HuH-7 (cell line): ENCODE data around the gene DNAI1.

Experiments used
- DNase-seq: peaks from one replicate; pipeline ENCODE4 v3.0.0; 2011; ENCODE audit warnings: low spot score

DNAI1 gene

DNA sequence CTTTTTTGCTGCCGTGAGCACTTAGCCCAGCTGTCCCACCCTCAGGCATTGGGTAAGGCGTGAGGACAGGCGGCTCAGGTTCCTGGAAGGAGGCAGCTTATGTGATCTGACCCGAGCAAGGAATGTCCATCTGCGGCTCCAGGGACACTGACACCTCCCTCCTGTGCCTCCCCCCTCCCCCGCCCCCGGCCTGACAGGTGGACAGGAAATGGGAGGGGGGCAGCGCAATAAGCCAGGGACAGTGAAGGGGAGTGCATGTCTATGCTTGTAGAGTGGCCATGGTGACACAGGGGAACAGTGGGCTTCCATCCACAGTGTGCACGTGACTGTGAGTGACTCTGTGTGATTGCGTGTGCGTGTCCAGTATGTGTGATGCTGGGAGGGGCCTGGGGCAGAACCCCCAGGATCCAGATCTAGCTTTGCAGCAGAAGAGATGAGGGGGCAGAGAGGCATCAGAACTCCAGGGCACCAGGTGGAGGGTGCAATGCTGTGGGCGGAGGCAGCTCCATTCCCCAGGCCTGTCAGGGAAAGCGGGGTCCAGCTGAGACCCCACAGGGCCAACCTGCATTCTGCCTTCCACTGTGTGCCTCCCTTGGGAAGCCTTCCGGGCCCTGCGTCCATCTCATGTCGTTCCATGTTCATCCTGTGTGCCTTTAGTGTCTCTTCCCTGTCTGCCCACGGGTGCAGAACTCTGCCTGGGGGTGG lies 100.5 kb downstream of the DNAI1 start:
- DNase-seq = no peak

DNA sequence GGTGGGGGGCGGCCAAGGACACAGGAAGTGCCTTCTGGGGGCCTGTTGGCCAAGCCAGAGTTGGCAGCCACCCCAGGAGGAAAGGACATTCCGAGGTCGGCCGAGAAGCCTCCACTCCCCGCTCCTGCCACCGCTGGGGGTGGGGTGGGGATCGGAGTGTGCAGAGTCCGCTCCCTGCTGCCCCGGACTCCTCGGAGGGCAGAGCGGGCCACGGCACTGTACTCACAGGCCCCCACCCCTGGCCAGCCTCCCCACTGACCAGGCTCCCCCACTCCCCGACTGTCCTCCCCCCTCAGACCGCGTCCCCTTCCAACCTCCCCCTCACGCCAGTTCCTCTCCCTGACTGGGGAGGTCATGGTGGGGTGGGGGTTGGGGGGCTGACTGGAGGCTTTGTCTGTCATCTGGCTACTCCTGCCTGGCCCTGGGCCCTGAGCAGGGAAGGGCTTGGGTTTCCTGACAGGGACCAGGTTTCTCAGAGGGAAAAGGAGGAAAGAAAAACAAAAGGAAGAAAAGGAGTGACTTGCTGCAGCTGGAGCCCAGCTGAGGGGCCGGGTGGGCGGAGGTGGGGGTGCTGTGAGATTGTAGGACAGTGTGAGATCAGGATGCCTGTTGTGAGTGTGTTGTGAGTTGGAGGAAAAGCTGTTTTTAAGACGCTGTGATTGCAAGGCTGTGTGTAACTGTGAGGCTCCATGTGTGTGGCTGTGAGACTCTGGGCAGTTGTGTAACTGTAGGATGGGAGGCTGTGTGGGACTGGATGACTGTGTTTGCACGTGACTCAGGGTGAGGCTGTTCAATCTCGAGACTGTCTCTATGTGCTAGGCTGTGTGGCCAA lies 101.2 kb downstream of the DNAI1 start:
- peak; percentile 63 for DNase-seq

DNA sequence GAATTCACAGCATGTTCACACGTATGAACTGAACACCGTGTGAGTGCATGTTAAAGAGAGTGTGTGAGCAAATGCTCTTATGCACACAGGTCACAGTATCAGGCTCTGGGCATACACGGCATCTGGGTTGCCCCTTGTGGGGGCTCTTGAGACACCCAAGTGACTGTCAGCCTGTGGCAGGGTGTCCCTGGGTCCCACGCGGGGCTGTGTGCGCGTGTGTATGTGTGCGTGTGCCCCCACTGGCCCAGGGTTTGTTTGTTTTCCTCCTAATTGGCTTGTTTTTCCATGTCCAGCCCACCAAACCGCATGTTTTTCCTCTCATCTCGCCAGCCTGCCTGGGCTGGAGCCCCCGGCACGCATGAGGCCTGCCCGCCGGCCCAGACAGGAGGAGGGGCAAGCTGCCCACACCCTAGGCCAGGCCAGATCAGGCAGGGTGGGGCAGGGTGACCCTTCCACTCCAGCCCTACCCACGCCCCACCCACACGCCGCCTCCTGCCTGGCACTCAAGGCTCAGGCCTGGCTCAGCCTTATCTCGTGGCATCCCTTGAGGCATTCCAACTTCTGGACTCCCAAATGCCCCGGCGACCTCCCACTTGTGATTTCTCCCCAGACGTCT lies 102.1 kb downstream of the DNAI1 start:
- DNase-seq = no peak

DNA sequence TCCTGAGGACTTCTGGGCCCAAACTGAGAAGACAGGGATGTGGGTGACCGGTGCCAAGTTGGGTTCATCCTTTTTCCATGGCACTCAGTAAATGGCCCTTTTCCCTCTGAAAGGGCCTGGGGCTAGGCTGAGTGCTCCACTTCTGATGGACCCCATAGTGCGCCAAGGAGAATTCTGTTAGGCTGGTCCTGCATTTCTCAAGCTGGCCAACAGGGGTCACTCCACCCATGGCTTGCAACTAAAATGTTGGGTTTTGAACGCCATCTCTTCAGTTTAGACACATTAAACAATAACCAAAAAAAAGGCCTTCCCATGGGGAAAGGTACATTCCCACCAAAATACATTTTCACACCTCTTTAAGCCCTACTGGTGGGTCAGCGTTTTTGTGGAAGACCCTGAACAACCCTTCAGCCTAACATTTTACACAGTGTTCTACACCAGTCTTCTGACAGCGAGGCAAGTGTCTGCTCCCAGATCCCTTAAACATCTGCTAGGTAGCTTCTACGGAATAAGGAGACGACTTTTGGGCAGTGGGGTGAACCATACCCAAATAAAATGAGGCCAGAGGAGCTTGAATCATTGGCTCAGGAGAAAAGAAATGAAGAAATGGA lies 103.6 kb downstream of the DNAI1 start:
- DNase-seq = no peak

DNA sequence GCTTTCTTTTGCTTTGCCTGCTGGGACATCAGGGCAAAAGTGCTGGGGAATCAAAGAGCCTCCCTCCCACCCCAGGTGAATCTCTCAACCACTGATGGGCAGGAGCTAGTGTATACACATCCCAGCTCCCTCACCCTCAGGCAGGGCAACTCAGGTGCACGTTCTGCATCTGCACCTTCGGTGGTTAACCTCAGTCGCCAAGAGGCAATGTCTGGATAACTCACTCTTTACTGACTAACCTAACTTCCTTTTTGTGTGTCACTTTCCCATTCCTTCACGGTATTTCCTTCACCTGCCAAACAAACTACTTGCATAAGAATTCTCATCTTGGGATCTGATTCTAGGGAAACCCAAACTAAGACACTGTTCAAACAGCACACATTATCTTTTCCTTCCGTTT lies 104.7 kb downstream of the DNAI1 start:
- DNase-seq = no peak

DNA sequence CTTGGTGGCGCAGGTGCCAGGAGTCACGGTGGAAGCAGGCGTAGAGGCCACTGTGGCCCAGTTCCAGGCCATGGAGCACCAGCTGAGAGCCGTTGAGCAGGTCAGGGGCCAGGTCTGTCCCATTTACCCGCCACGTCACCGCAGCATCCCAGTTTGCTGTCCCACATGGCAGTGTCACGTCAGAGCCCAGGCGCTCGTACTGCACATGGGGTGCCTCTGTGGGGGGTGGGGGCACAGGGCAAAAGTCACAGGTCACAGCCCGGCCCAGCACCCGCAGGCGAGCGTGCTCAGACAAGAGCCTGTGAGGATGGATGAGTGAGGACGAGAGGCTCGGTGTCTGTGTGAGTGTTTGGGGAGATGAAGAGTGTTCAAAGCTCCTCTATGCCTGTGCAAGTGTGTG lies 106.0 kb downstream of the DNAI1 start:
- DNase-seq = no peak

DNA sequence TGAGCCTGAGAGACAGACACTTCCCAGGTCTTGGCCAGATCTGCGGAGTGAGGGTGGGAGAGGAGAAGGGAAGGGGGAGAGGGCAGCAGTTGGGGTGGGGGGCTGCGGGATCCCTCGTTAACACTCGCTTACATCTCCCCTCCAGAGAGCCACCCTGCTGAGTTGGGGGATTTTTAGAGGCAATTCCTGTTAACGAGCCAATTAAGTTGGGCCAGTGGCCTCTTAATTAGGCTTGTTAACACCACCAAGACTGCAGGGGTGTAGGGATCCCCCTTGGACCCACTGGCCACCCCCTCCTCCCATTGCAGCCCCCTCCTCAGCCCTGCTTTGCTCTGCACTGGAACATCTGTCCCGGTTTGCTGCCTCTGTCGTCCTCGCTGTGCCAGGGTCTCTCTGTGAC lies 107.3 kb downstream of the DNAI1 start:
- DNase-seq = no peak

DNA sequence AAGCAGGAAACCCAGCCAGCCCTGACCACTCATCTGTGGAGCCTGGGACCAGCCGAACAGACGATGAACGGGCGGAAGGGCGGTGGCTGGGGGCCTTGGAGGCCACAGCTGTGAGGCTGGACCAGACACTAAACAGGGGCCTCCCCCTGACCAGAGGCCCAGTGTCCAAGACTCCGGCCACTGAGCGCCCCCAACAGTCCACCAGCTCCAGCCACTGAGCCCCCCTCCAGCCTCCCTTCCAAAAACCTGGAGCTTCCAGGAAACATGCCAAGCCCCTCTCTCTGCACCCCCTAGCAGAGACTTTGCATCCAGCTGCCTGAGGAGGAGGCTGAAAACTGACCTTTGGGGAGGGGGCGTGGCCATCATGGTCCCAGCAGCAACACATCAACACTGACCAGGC lies 107.7 kb downstream of the DNAI1 start:
- no peak for DNase-seq

DNA sequence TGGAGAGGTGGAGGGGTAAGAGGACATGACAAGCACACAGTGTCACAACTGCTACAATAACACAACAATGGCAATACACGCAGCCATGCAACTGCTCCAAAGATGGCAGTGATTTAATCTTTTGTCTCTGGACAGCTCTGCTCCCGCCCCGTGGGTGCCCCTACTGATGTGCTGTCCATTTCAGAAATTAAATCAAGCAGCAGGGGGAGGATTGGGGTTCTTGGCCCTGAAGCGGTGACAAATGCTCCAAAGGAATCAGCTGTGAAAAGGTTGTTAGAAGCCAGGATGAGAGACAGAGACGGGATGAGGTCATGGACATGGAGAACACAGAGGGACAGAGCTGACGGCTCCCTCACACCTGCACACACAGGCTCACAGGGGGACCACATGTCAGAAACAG lies 108.4 kb downstream of the DNAI1 start:
- DNase-seq = no peak

DNA sequence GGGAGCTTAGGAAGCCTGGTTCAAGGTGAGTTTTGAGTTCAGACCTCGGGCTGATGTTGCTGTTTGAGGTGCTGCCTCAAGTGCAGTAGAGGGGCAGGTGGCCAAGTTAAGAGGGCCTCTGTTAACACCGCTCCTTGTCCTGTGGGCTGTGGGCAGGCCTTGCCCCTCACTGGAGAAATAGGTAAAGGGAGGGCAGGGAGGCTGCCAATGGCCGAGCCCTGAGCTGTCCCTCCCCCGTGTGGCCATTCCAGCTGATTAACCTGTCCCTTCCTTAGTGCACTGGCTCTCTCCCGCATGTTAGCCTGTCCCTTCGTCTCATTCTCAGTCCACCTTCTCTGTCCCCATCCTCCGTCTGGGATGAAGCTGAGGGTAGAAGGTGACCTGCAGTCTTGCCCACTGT lies 109.5 kb downstream of the DNAI1 start:
- DNase-seq = no peak

DNA sequence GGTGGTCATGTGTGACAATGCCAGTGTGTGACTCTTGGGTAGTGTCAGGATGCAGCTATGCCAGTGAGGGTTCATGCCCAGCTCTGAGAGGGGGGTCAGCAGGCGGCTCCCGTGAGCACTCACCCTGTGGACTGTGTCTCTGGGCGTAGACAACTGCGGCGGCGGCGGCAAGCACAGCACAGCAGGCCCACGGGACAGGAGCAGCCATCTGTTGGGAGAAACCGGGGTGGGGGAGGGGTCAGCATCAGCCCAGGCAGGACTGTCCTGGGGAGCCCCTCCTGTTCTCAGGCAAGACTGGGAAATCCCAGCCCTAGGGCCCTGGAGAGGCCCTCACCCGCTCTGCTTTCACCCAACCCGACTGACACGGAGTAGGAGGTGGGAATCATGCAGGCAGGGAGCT lies 110.2 kb downstream of the DNAI1 start:
- no peak for DNase-seq

DNA sequence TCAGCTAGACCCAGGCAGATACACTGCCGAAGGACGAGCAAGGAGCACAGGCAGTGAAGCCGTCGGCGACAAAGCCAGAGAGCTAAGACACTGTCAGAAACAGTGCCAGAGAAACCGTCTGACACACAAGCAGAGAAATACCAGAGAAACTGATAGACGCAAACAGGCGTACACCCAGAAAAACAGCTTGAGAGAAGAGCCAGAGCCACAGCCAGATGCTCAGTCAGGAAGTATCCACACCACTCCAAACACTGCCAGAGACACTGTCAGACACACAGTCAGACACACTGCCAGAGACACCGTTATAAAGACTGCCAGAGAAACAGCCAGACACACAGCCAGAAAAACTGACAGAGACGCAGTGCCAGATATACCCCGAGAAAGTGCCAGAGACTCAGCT lies 111.8 kb downstream of the DNAI1 start:
- no peak for DNase-seq
